HG03432 (cell line): Measurements from ENCODE around the gene FOXP4.
A peak's percentile ranks its signal among the peaks of the same experiment; 100 is the strongest.

Source experiments
- ATAC-seq: cut with Tn5 transposase; IDR thresholded peaks from one replicate; pipeline ENCODE4 v1.9.1; 2021; ENCODE audit warnings: mild to moderate bottlenecking, moderate library complexity; ENCODE audit not compliant: unreplicated experiment

The FOXP4 gene

DNA sequence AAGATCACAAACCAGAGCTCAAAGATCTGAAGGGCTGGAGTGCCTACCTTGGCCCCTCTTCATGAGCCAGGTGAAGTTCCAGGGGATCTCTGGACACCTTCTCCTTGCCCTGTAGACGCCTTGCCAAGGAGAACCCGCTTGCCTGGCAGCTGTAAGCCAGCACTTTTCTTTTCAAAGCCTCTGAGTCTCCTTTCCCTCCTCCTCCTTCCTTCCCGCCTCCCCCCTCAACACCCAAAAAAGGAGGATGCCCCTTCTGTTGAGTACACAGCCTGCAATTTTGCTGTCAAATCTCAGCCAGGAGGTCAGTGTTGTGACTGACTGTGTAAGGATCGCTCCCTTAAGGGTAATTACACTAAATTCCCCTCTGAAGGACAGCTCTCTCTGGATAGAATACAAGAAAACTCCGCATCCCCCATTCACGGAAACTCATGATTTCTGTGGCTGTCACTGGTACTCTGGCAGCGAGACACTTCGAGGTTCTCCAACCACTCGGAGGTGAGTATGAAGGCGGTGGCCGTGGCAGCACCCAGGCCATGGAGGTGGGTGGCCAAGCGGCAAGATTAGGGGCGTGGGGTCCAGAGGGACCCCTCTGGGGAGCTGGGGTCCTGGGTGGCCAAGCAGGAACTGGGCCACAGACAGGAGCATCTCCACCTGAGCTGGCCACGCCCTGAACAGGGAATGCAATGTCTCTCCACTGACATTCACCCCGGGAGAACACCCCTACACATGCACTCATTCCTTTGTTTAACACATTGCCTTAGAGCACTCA is 23.2 kb upstream of the FOXP4 start:
- ATAC-seq, result no peak

DNA sequence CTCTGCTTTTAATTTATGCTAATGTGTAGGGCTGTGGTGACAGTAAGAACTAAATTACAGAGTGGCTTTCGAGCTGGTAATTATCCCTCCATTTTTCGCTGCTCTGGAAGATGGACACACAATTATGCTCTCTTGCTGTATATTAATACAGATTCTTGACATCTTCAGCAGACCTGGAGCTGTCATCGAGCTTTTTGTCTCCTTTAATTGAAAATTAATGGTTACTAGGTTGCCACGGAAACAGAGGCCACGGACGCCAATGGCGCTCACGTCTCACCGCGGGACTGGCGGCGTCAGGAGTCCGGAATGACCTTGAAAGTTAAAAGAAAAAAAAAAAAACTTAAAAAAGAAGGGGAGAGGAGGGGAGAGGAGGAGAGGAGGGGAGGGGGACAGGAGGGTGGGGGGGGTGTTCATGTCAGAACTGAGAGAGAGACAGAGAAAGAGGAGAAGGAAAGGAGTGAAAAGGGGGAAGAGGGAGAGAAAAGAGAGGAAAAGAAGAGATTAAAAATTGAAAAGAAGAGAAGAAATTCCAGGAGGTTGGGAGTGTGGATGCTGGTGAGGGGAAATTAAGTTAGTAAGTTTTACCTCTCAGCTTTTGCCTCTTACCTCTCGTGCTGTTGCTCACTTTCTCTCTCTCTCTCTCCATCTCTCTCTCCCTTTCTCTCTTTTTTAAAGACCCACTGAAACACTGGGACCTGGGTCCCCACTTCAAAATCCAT is 22.1 kb upstream of the FOXP4 start:
- no peak for ATAC-seq

DNA sequence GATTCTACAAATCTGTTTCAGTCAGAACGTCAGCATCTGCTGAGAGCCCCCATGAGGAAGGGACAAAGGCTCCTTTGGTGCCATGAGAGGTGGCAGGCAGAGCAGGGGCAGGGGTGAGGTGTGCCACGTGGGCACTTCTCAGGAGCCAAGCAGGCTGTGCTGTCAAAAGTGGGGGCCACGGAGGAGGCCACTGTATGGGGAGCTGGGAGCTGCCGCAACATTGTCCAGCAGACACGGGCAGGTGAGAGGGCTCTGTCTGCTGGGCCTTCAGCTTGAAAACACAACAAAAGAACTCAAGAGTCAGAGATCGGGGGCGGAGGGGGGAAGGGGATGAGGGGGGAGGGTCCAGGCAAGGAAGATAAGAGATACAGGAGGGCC is 21.6 kb upstream of the FOXP4 start:
- no peak for ATAC-seq

DNA sequence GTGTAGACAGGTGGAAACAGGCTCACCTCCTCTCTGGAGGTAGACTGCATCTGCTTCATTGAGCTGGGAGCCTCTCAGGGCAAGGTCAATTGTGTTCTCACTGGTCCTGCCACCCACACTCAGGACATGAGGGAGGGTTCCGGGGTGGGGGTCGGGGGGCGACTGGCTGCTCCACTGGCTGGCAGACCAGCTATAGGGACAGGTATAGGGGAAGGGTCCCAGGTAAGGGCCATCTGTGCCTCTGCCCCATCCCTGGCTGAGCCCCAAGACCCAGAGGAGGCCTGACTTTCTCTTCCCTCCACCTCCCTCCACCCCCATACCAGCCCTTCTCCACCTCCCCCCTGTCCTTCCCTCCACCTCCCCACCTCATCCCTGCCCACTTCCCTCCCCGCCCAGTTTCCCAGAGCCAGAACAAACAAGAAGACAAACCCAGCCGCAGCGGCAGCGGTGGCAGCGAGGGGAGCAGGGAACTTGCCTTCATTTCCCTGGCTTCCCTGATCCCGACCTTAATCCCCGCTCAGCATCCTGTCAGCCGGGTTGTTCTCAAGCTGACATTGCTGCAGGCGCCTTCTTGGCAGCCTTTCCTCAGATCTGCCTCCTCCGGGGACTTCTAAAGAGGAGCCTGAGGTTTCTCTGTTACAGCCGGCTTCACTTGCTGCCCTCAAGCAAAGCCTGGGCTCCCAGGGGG is 18.3 kb upstream of the FOXP4 start:
- no peak for ATAC-seq

DNA sequence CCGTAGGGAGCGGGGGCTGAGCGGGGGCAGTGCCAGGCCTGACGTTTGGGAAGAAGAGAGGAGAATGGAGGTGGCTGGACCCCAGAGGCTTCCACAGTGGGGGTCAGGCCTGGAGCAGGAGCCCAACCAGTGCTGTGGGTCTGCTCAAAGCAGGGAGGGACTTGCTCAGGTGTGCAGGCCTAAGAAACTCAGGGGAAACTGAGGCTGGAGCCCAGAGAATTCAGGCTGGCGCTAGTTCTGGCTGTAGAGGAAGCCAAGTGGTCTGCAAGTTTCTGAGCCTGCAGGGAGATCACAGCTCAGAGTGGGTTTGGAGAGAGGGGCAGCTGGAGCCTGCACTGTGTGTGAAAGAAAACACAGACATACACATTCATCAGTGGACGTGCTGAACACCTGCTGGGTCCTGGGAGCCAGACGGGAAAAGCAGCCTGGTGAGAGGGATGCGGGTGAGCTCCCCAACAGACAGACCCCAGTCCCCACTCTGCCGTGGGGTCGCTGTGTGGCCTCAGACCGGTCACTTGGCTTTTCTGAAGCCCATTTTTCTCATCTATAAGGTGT is 17.7 kb upstream of the FOXP4 start:
- no peak for ATAC-seq

DNA sequence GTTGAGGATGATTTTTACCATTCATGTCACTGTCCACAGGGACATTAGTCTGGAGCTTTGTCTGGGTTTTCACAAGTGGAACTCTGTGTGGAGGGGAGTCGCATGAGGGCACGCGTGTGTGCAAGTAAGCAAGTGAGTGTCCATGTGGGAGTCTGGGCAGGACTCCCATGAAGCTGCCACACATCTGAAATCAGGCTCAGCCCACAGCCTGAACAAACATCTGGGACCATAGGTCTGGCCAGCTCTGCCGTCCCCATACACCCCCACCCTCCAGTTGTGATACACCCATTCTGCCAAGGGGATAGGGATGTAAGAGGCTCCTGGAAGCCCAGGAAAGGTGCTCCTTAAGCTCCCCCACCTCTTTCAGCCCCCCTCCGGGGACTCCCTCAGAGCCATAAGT is 17.1 kb upstream of the FOXP4 start:
- no peak for ATAC-seq

DNA sequence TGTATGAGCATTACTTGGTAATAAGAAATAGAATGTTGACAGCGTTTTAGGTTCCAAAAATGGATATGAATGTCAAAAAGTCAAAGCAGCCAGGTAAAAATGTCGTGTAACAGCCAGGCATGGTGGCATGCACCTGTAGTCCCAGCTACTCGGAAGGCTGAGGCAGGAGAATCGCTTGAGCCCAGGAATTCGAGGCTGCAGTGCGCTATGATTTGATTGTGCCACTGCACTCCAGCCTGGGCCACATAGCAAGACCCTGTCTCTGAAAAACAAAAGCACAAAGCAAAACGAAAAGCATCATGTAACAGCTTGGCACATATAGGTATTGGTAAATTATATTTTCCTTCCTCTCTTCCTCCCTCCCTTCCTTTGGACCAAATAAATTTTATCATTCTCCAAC is 16.2 kb upstream of the FOXP4 start:
- no peak for ATAC-seq

DNA sequence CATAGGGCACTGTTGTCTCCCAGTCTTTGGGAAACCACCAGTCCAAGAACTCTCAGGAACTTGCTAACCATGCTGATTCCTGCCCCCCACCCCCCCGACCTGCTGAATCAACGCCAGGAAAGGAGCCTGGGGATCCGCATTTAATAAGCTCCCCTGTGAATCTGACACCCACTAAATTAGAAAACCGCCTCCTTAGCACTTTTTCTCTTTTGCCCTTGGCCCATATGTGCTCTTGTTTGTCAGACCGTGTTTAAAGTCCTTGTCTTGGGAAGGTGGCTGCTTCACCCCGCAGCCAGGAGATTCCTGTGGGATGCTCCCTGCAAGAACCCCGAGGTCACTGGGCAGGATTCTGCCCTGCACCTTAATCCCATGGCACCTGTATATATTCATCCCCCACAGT is 15.7 kb upstream of the FOXP4 start:
- no peak for ATAC-seq

DNA sequence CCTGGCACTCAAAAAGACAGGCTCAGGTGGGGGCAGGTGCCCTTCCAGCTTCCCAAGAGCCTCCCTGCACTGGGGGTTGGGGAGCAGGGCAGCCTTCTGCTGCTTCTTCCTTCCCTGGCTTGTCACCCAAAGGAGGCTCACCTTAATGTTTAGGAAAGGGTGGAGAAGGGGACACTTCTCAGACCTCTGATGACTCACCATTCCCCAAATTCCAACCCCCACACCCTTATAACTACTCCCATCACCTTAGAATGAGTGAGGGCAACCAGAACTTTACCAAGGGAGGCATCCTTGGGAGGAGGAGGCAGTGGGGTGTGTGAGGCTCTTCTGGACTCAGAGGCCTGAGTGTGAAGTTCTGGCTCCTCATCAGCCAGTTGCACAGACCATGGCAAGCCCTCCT is 15.2 kb upstream of the FOXP4 start:
- ATAC-seq, result no peak

DNA sequence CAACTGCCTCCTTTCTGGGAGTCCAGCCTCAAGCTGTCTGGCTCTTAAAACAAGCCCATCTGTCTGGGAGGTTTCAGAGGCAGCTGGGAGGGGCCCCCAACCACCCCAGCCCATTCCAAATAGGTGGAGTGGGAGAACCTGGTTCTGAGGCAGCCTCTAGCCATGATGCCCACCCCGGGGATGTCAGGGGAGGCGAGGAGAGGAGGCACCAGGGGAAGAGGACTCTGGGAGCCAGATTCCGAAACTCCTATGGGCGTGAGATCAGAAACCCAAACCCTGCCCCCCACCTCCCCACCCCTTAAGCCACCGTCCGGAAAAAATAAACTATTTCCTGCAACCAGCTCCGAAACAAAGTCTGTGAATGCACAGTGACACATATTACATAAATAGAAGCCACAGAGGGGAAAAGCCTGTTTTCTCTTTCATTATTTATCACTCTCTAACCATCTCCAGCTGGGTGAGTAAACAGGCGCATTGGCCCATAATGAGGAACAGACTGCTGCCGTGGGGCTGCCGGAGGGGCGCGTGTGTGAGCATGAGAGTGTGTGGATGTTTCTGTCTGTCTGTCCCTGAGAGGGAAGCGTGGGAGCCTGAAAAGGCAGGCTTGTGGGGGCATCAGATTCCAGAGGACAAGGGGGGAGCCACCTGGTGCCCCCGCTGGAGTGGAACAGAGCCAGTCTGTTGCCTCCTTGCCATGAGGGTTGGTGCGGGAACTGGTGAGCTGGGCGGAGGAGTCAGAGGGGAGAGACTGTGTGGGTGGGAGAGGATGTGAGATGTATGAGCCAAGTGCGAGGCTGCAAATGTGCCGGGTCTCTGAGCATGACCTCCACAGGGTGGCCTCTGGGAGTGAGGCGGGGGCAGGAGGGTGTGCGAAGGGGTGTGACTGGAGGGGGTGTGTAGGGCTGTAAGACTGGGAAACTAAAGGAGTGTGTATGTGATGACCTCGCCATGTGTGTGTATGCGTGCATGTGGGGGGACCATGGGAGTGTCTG is 14.3 kb upstream of the FOXP4 start:
- ATAC-seq, result peak; percentile 90

DNA sequence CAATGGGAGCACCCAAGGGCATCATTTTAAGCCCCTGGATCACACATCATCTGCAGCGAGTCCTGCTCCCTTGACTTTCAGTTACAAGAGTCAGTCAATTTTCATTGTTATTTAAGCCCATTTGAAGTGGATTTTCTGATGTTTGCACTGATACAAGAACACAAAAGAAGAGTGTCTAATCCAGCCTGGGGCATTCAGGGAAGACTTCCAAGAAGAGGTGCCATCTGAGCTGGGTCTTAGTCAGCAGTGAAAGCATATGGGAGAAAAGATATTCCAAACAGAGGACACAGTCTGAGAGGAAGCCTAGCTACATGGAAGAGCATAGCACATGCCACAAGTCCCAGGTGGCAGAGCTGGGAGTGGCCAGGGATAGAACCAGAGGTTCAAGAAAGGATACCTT is 10.4 kb upstream of the FOXP4 start:
- no peak for ATAC-seq

DNA sequence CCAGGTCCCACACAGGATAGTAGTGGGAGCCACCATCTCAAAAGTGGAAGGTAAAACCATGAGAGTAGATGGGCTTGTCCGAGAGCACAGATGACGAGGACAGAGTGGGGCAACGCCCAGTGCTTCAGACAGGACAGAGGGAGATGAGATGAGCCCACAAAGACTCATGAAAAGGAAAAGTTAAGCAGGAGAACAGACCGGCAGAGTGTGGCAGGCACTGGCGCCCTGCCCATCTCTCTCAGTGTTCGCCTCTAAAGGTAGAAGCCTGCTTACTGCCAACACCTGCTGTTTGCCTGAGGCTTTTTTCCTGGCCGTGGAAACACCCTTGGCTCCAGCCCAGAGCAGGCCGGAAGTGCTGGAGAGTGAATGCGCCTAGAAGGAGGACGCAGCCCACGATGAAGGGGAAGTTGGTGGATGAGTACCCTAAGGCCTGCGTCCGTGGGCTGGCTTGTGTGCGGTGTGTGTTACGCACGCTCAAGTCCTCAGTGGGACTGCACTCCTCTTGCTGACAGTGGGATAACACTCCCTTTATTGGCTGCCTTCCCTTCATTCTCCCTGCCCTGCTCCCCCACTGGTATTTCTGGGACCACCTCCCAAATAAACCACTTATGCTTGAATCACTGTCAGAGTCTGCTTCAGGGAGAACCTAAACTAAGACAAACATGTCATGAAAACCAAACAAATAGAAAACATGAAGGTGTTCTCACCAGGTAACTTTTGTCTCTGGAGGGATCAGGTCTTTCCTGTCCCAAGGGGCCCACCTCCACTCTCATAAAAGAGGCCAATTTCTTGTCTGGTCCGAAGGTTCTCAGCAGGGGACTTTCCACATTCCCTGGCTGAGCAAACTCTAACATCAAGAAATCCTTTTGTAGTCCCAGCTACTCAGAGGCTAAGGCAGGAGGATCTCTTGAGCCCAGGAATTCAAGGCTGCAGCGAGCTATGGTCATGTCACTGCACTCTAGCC is 9.1 kb upstream of the FOXP4 start:
- ATAC-seq, result no peak

DNA sequence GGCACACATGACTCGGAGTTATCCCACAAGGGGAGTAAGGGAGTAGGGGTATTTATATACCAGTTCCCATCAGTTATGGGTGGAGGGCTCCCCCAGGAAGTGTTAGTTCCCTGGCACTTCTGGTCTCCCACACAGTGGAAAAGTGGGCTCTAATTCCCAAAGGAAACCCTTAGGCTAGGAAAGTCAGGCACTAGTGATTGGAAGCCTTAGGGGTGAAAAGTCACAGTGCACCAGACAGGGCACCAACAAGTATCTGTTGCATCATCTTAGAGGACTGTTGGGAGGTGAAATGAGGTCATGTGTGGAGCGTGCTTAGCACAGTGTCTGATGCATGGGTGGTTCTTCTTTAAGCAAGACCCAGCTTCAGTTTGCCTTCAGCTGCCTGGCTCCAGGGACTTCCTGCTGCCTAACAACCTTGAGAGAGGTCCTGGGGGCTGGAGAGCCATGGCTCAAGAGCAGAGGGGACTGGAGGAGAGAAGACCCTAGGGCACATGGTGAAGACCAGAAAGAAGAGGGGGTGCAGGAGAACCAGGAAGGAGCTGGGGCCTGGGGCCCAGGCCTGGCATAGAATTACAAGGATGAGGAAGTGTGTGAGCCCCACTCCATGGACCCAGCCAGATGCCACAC is 7.5 kb upstream of the FOXP4 start:
- no peak for ATAC-seq

DNA sequence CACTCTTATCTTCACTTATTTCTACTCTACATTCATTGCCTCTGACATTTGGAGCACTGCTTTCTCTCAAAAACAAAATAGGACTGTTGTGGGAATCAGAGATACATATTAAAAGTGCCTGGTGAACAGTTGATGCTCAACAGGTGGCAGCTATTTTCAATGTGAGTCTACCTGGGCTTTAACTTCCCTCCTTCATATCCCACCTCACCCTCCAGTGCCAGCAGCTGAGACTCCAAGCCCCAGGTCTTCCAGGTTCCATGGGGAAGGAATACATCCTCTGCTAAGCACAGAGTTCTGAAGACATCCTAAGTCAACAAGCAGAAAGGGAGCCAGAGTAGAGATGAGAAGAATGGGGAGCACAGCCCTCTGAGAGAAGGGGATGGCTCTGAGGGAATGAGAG is 7.0 kb upstream of the FOXP4 start:
- no peak for ATAC-seq

DNA sequence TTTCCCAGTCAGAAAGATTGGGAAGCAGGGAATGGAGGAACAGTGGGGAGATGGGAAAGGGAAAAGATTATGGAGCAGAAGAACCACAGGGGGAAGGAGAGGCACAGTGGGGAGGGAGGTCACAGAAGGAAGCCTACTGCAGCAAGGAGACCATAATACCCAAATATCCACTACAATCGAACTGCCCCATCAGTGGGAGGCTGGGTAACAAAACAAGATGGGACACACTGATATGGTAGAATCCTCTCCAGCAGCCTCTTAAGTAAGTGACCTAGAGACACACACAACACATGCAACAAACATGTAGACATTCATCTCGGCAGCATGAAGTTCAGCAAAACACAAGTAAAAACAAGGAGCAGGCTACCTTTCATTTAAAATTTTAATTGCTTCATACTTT is 4.8 kb upstream of the FOXP4 start:
- no peak for ATAC-seq

DNA sequence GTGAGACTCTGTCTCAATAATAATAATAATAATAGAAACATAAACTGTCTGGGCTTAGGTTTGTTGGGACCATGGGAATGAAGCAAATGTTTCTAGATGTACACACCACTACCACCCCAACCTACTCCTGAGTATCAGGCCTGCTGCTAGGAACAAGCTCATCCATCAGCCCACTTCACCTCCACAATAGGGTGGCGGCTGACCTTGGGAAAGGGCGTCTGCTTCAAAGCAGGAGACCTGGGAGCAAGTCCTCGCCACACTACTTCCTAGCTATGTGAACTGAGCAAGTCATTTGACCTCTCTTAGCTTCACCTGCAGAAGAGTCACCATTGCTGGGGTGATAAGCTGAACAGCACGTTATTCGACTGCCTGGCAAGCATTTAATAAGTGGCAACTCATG is 3.1 kb upstream of the FOXP4 start:
- no peak for ATAC-seq

DNA sequence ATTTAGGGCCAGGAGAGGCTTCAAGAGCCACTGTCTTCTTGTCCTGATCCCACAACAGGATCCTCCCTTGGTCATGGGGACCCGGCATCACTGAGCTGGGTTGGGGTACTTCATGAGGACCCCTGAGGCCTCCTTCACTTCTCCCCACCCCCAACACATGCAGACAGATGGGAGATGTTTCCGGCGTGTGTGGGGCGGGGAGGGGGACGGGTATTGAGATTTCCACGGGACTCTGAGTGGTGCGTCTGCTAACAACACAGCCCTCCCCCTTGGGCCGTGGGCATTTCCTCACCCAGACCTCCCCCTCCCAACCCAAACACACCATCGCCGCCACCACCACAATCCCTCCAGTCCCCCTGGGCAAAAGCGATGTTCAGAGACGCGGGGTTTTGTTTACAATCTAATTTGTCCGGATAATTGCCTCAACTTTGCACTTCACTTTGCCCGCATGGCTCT is 906 bp upstream of the FOXP4 start:
- ATAC-seq, result no peak

DNA sequence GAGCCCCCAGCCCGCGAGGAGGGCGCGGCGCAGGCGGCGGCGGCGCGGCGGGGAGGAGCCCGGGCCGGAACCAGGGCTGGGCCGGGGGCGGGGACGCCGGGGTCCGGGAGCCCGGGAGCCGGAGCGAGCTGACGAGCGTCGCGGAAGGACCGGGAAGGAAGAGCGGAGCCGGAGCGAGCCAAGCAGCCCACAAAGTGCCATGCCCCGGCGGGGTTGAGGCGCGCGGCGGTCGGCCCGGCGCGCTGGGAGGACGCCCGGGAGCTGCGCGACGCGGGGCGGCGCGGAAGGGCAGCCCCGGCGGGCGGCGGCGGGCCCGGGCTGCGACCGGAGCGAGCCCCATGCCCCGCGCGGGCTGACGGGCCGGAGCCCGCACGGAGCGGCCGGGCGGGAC is 289 bp downstream of the FOXP4 start:
- ATAC-seq, result peak; percentile 36
